Endodermal cell (in vitro differentiated cells): Measurements from ENCODE around the gene AMBRA1. TPM values are rescaled to one million over a fixed set of nuclear protein-coding genes. Genes with fewer than 3 reads are reported as not detected.

ENCODE experiments used
- DNase-seq: peaks from one replicate; pipeline ENCODE4 v3.0.0-alpha.2; 2017
- H3K27ac ChIP-seq: 2 replicates; pipeline ENCODE4 v1.5.1; 2013; ENCODE audit warnings: mild to moderate bottlenecking, low read depth, low read length, moderate library complexity
- H3K27me3 ChIP-seq: 2 replicates; pipeline ENCODE4 v1.6.1; 2013; ENCODE audit warnings: mild to moderate bottlenecking, low read length, moderate library complexity; ENCODE audit not compliant: insufficient read depth, control insufficient read depth, poor library complexity, severe bottlenecking
- H3K36me3 ChIP-seq: 2 replicates; pipeline ENCODE4 v1.7.0; 2013; ENCODE audit warnings: mild to moderate bottlenecking, low read length, moderate library complexity; ENCODE audit not compliant: control insufficient read depth, insufficient read depth
- H3K4me1 ChIP-seq: one replicate; pipeline ENCODE4 v1.7.0; 2013; ENCODE audit warnings: low read length; ENCODE audit not compliant: control insufficient read depth, insufficient read depth
- H3K4me3 ChIP-seq: 2 replicates; pipeline ENCODE4 v1.5.1; 2013; ENCODE audit warnings: mild to moderate bottlenecking, low read length, moderate library complexity
- H3K9ac ChIP-seq: 2 replicates; pipeline ENCODE4 v1.6.1; 2013; ENCODE audit warnings: mild to moderate bottlenecking, low read length, moderate library complexity; ENCODE audit not compliant: poor library complexity, severe bottlenecking; ENCODE audit errors: extremely low read depth
- H3K9me3 ChIP-seq: 2 replicates; pipeline ENCODE4 v1.6.1; 2013; ENCODE audit warnings: mild to moderate bottlenecking, low read length, moderate library complexity; ENCODE audit not compliant: control insufficient read depth
- H3K27ac Mint-ChIP-seq: 2 replicates; pipeline ENCODE4 v1.8.0; 2020; ENCODE audit warnings: mixed read lengths
- H3K27me3 Mint-ChIP-seq: 2 replicates; pipeline ENCODE4 v1.8.0; 2021; ENCODE audit warnings: mild to moderate bottlenecking, mixed read lengths; ENCODE audit not compliant: insufficient read depth
- H3K36me3 Mint-ChIP-seq: 2 replicates; pipeline ENCODE4 v1.8.0; 2020; ENCODE audit warnings: low read depth, mixed read lengths
- H3K4me1 Mint-ChIP-seq: 2 replicates; pipeline ENCODE4 v1.8.0; 2020; ENCODE audit warnings: mixed read lengths
- H3K4me3 Mint-ChIP-seq: 2 replicates; pipeline ENCODE4 v1.8.0; 2020; ENCODE audit warnings: mild to moderate bottlenecking, moderate library complexity, mixed read lengths
- H3K9me3 Mint-ChIP-seq: 2 replicates; pipeline ENCODE4 v1.8.0; 2020; ENCODE audit warnings: mild to moderate bottlenecking, mixed read lengths
- WGBS, 2 experiments: methylation state at CpG; one replicate each; pipeline versions ENCODE4 v1.1.5 to v1.1.7; 2013; ENCODE audit warnings: missing lambda C conversion rate in 2 of 2, mixed read lengths in 1 of 2; ENCODE audit not compliant: insufficient coverage in 1 of 2, insufficient read length in 1 of 2; 5-methylcytosine and 5-hydroxymethylcytosine counted together
- total RNA-seq, 2 donors: library from RNA; stranded (reverse); fragmentation: NEBNext Ultra II Directional in 1 of 2; extraction: Animal tissue kit (Norgen Biotek cat#: 25700) in 1 of 2; gene quantifications; 2 replicates in 1 of 2; 3 replicates in 1 of 2; pipeline ENCODE4 v1.2.1, GENCODE V29; 2021
- TF ChIP-seq, protein P1 (sequence below): fragments of 200-600 bp; sonication (generic); conservative IDR thresholded peaks from 2 replicates; pipeline ENCODE4 v1.5.0; 2021; ENCODE audit warnings: antibody characterized with exemption, mild to moderate bottlenecking

The AMBRA1 gene
- total RNA-seq, 2 donors from 2014 or later = 54.5 to 67.8 TPM

- peaks cover 4% of the 10 kb centered on the region for H3K4me1 Mint-ChIP-seq
- no peaks in the 10 kb centered on the region for H3K27me3 Mint-ChIP-seq
- H3K27ac ChIP-seq = no peak overlapping the region
- no peak overlapping the region for H3K9ac ChIP-seq
- peaks cover 28% of the 10 kb centered on the region for H3K36me3 ChIP-seq
- H3K9me3 ChIP-seq = no peaks in the 10 kb centered on the region
- H3K4me3 Mint-ChIP-seq = no peak overlapping the region
- peaks cover 36% of the 10 kb centered on the region for H3K36me3 Mint-ChIP-seq
- no peak for DNase-seq
- no peak overlapping the region for H3K4me3 ChIP-seq
- H3K27me3 ChIP-seq = no peaks in the 10 kb centered on the region
- WGBS, 2 experiments = 94 to 95% methylated on average over 5 of the region's 5 CpGs
- no peaks in the 10 kb centered on the region for H3K4me1 ChIP-seq
- TF ChIP-seq, protein P1, sequence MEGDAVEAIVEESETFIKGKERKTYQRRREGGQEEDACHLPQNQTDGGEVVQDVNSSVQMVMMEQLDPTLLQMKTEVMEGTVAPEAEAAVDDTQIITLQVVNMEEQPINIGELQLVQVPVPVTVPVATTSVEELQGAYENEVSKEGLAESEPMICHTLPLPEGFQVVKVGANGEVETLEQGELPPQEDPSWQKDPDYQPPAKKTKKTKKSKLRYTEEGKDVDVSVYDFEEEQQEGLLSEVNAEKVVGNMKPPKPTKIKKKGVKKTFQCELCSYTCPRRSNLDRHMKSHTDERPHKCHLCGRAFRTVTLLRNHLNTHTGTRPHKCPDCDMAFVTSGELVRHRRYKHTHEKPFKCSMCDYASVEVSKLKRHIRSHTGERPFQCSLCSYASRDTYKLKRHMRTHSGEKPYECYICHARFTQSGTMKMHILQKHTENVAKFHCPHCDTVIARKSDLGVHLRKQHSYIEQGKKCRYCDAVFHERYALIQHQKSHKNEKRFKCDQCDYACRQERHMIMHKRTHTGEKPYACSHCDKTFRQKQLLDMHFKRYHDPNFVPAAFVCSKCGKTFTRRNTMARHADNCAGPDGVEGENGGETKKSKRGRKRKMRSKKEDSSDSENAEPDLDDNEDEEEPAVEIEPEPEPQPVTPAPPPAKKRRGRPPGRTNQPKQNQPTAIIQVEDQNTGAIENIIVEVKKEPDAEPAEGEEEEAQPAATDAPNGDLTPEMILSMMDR = no peak
- no peak overlapping the region for H3K27ac Mint-ChIP-seq
- peaks cover 6% of the 10 kb centered on the region for H3K9me3 Mint-ChIP-seq
These were observed 11.2 kb downstream of the AMBRA1 start for GRCh38 chr11:46582588-46582987.

DNA sequence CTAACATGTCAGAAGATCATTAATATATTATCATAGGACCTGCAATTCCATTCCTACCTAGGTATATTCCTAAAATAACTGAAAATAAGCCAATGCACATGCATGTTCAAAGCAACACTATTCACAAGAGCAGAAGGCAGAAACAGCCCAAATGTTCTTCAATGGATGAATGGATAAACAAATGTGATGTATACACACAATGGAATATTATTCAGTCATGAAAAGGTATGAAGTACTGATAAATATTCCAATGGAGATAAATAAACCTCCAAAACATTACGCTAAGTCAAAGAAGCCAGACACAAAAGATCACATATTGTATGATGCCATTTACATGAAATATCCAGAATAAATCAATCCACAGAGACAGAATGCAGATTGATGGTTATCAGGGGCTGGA lies 16.8 kb downstream of the AMBRA1 start:
- peaks cover 44% of the 10 kb centered on the region for H3K36me3 Mint-ChIP-seq
- H3K27me3 Mint-ChIP-seq = no peaks in the 10 kb centered on the region
- Histone ChIP-seq H3K27me3 (no peaks in the 10 kb centered on the region), H3K4me3 (no peak overlapping the region), H3K4me1 (no peaks in the 10 kb centered on the region), H3K27ac (no peak overlapping the region), H3K36me3 (peaks cover 22% of the 10 kb centered on the region), H3K9me3 (no peaks in the 10 kb centered on the region), H3K9ac (no peak overlapping the region)
- DNase-seq = no peak
- no peak overlapping the region for H3K27ac Mint-ChIP-seq
- H3K4me1 Mint-ChIP-seq = peaks cover 6% of the 10 kb centered on the region
- H3K4me3 Mint-ChIP-seq = no peak overlapping the region
- H3K9me3 Mint-ChIP-seq = peaks cover 8% of the 10 kb centered on the region
- TF ChIP-seq, protein P1 = no peak
- 100% methylated on average over 1 of the region's 1 CpG; no CpG with 5 or more reads in 1 of the 2 experiments for WGBS, 2 experiments

- H3K27ac Mint-ChIP-seq = no peak overlapping the region
- H3K4me1 Mint-ChIP-seq = peaks cover 5% of the 10 kb centered on the region
- no peak overlapping the region for H3K4me3 Mint-ChIP-seq
- H3K27me3 ChIP-seq = no peaks in the 10 kb centered on the region
- H3K36me3 ChIP-seq = peaks cover 18% of the 10 kb centered on the region
- peaks cover 8% of the 10 kb centered on the region for H3K9me3 Mint-ChIP-seq
- no peak overlapping the region for H3K27ac ChIP-seq
- H3K27me3 Mint-ChIP-seq = no peaks in the 10 kb centered on the region
- H3K36me3 Mint-ChIP-seq = peaks cover 34% of the 10 kb centered on the region
- H3K9ac ChIP-seq = no peak overlapping the region
- 80% methylated on average over 1 of the region's 1 CpG; no CpG with 5 or more reads in 1 of the 2 experiments for WGBS, 2 experiments
- TF ChIP-seq, protein P1 = no peak
- no peak overlapping the region for H3K4me3 ChIP-seq
- no peak for DNase-seq
- no peaks in the 10 kb centered on the region for H3K9me3 ChIP-seq
- H3K4me1 ChIP-seq = no peaks in the 10 kb centered on the region
These were observed 19.2 kb downstream of the AMBRA1 start for GRCh38 chr11:46574656-46575055.
